Urinary bladder (tissue), 4 donors: Measurements from ENCODE around the gene KIAA0513. TPM values are rescaled to one million over a fixed set of nuclear protein-coding genes. Genes with fewer than 3 reads are reported as not detected.

Experiments used
- DNase-seq: peaks from one replicate; pipeline ENCODE4 v3.0.0-alpha.2; 2015; ENCODE audit errors: extremely low spot score
- H3K27ac ChIP-seq: one replicate; pipeline ENCODE4 v1.5.1; 2013; ENCODE audit warnings: low read depth, mild to moderate bottlenecking, moderate library complexity
- H3K36me3 ChIP-seq: one replicate; pipeline ENCODE4 v1.6.1; 2013; ENCODE audit warnings: mild to moderate bottlenecking, moderate library complexity; ENCODE audit not compliant: insufficient read depth
- H3K4me1 ChIP-seq: one replicate; pipeline ENCODE4 v1.6.1; 2013; ENCODE audit warnings: mild to moderate bottlenecking, moderate library complexity; ENCODE audit not compliant: insufficient read depth
- H3K4me3 ChIP-seq: one replicate; pipeline ENCODE4 v1.5.1; 2013; ENCODE audit warnings: low read depth, low read length
- WGBS: extraction: QIAGEN DNeasy Blood & Tissue Kit; methylation state at CpG from one replicate; pipeline ENCODE4 v1.1.7; 2013; 5-methylcytosine and 5-hydroxymethylcytosine counted together
- polyA plus RNA-seq: library from polyadenylated mRNA; stranded (reverse); fragments of 200-250 nt; gene quantifications from one replicate; pipeline ENCODE4 v1.2.3, GENCODE V29; 2013
- total RNA-seq: library from RNA; depleted of rRNA; stranded (reverse); fragments of >200 nt; gene quantifications from one replicate; pipeline ENCODE4 v1.2.3, GENCODE V29; 2014
- donor health status: healthy with polysubstance abuse.
- donor health status: healthy.

Gene KIAA0513
- total and polyA plus RNA-seq, 2 donors, result 9.8 to 19.9 TPM

- Histone ChIP-seq H3K4me1 (peaks cover 2% of the 10 kb centered on the region), H3K4me3 (no peak overlapping the region), H3K36me3 (no peaks in the 10 kb centered on the region), H3K27ac (peak overlapping the region; percentile 72)
- 53% methylated on average over 6 of the region's 6 CpGs for WGBS
- DNase-seq, result no peak
Measured at GRCh38 chr16:85054948-85055492, 27.4 kb downstream of the KIAA0513 start.

- Histone ChIP-seq H3K36me3 (no peaks in the 10 kb centered on the region), H3K27ac (peak overlapping the region; percentile 71), H3K4me1 (peaks cover 2% of the 10 kb centered on the region), H3K4me3 (no peak overlapping the region)
- WGBS, result 27% methylated on average over 14 of the region's 14 CpGs
- peak; percentile 43 for DNase-seq
Measured at GRCh38 chr16:85055493-85056210, 28.1 kb downstream of the KIAA0513 start.

GRCh38 chr16:85056211-85056748, 28.7 kb downstream of the KIAA0513 start:
- Histone ChIP-seq H3K27ac (peak overlapping the region; percentile 13), H3K4me3 (no peak overlapping the region), H3K4me1 (peaks cover 2% of the 10 kb centered on the region), H3K36me3 (no peaks in the 10 kb centered on the region)
- DNase-seq, result no peak
- WGBS, result 71% methylated on average over 16 of the region's 16 CpGs

- no peaks in the 10 kb centered on the region for H3K36me3 ChIP-seq
- no peak overlapping the region for H3K27ac ChIP-seq
- no peak overlapping the region for H3K4me3 ChIP-seq
- peaks cover 2% of the 10 kb centered on the region for H3K4me1 ChIP-seq
- DNase-seq, result no peak
- 88% methylated on average over 9 of the region's 9 CpGs for WGBS
Measured at GRCh38 chr16:85057212-85057889, 29.8 kb downstream of the KIAA0513 start.

GRCh38 chr16:85057948-85058347, 30.4 kb downstream of the KIAA0513 start:
- 94% methylated on average over 7 of the region's 7 CpGs for WGBS
- Histone ChIP-seq H3K27ac (no peak overlapping the region), H3K4me3 (no peak overlapping the region), H3K4me1 (peaks cover 2% of the 10 kb centered on the region), H3K36me3 (no peaks in the 10 kb centered on the region)
- DNase-seq, result no peak

- Histone ChIP-seq H3K4me1 (peaks cover 2% of the 10 kb centered on the region), H3K36me3 (no peaks in the 10 kb centered on the region), H3K4me3 (no peak overlapping the region), H3K27ac (no peak overlapping the region)
- DNase-seq, result no peak
- WGBS, result 95% methylated on average over 4 of the region's 4 CpGs
Measured at GRCh38 chr16:85058909-85059308, 31.3 kb downstream of the KIAA0513 start.

- Histone ChIP-seq H3K4me3 (no peak overlapping the region), H3K4me1 (no peaks in the 10 kb centered on the region), H3K27ac (no peak overlapping the region), H3K36me3 (no peaks in the 10 kb centered on the region)
- no peak for DNase-seq
- WGBS, result 93% methylated on average over 8 of the region's 8 CpGs
Measured at GRCh38 chr16:85061566-85061965, 34.0 kb downstream of the KIAA0513 start.

- 92% methylated on average over 9 of the region's 9 CpGs for WGBS
- no peaks in the 10 kb centered on the region for H3K4me1 ChIP-seq
- H3K27ac ChIP-seq, result no peak overlapping the region
- no peak for DNase-seq
- H3K4me3 ChIP-seq, result no peak overlapping the region
- no peaks in the 10 kb centered on the region for H3K36me3 ChIP-seq
Measured at GRCh38 chr16:85062323-85062722, 34.7 kb downstream of the KIAA0513 start.

GRCh38 chr16:85062845-85063244, 35.2 kb downstream of the KIAA0513 start:
- Histone ChIP-seq H3K27ac (no peak overlapping the region), H3K4me3 (no peak overlapping the region), H3K36me3 (no peaks in the 10 kb centered on the region), H3K4me1 (no peaks in the 10 kb centered on the region)
- DNase-seq, result no peak
- 92% methylated on average over 11 of the region's 11 CpGs for WGBS

GRCh38 chr16:85064186-85064585, 36.6 kb downstream of the KIAA0513 start:
- WGBS, result 91% methylated on average over 6 of the region's 6 CpGs
- DNase-seq, result no peak
- Histone ChIP-seq H3K36me3 (no peaks in the 10 kb centered on the region), H3K27ac (no peak overlapping the region), H3K4me3 (no peak overlapping the region), H3K4me1 (no peaks in the 10 kb centered on the region)

- WGBS, result 96% methylated on average over 13 of the region's 13 CpGs
- no peak for DNase-seq
- H3K36me3 ChIP-seq, result no peaks in the 10 kb centered on the region
- no peak overlapping the region for H3K4me3 ChIP-seq
- H3K4me1 ChIP-seq, result no peaks in the 10 kb centered on the region
- no peak overlapping the region for H3K27ac ChIP-seq
Measured at GRCh38 chr16:85065099-85065498, 37.5 kb downstream of the KIAA0513 start.

- Histone ChIP-seq H3K4me1 (no peaks in the 10 kb centered on the region), H3K4me3 (no peak overlapping the region), H3K27ac (no peak overlapping the region), H3K36me3 (no peaks in the 10 kb centered on the region)
- no peak for DNase-seq
- 91% methylated on average over 12 of the region's 12 CpGs for WGBS
Measured at GRCh38 chr16:85066346-85066885, 38.8 kb downstream of the KIAA0513 start.

- 96% methylated on average over 18 of the region's 18 CpGs for WGBS
- Histone ChIP-seq H3K4me3 (no peak overlapping the region), H3K4me1 (no peaks in the 10 kb centered on the region), H3K36me3 (no peaks in the 10 kb centered on the region), H3K27ac (no peak overlapping the region)
- no peak for DNase-seq
Measured at GRCh38 chr16:85067024-85067423, 39.4 kb downstream of the KIAA0513 start.

GRCh38 chr16:85067426-85067825, 39.8 kb downstream of the KIAA0513 start:
- 93% methylated on average over 8 of the region's 8 CpGs for WGBS
- Histone ChIP-seq H3K27ac (no peak overlapping the region), H3K4me1 (no peaks in the 10 kb centered on the region), H3K4me3 (no peak overlapping the region), H3K36me3 (no peaks in the 10 kb centered on the region)
- DNase-seq, result no peak
